ENCODE results near the gene CARD11.

GRCh38 chr7:2953099-2953498 is 90.6 kb downstream of the CARD11 start:
- TF ChIP-seq POLR2A (IDR thresholded peaks at IDR 0.05) (no peak), POLR2AphosphoS5 (IDR thresholded peaks at IDR 0.05) (no peak)
- TF ChIP-seq, protein P1, sequence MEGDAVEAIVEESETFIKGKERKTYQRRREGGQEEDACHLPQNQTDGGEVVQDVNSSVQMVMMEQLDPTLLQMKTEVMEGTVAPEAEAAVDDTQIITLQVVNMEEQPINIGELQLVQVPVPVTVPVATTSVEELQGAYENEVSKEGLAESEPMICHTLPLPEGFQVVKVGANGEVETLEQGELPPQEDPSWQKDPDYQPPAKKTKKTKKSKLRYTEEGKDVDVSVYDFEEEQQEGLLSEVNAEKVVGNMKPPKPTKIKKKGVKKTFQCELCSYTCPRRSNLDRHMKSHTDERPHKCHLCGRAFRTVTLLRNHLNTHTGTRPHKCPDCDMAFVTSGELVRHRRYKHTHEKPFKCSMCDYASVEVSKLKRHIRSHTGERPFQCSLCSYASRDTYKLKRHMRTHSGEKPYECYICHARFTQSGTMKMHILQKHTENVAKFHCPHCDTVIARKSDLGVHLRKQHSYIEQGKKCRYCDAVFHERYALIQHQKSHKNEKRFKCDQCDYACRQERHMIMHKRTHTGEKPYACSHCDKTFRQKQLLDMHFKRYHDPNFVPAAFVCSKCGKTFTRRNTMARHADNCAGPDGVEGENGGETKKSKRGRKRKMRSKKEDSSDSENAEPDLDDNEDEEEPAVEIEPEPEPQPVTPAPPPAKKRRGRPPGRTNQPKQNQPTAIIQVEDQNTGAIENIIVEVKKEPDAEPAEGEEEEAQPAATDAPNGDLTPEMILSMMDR (IDR thresholded peaks at IDR 0.05), result no peak
